Thyroid gland (tissue), 4 donors: ENCODE results near the gene GALM.

Experiments
- CTCF ChIP-seq, 6 experiments: fragments of 200-600 bp in 3 of 6; fragments of 450-650 bp in 3 of 6; sonication (generic) in 3 of 6; IDR thresholded peaks; one replicate each; pipeline ENCODE4 v1.5.1; 2016 to 2019; ENCODE audit warnings: antibody characterized with exemption in 6 of 6, mild to moderate bottlenecking in 2 of 6, inconsistent platforms in 1 of 6, moderate library complexity in 1 of 6
- POLR2A ChIP-seq, 2 donors: fragments of 450-650 bp; IDR thresholded peaks; one replicate each; pipeline ENCODE4 v1.6.1; 2017; ENCODE audit warnings: antibody characterized with exemption in 2 of 2, mild to moderate bottlenecking in 2 of 2, moderate library complexity in 1 of 2

- TF ChIP-seq CTCF (IDR thresholded peaks at IDR 0.05): no peak
- TF ChIP-seq POLR2A (IDR thresholded peaks at IDR 0.05): no peak
These were observed 110.0 kb downstream of the GALM start for GRCh38 chr2:38775921-38776225.
